GM19395 (cell line): Measurements from ENCODE around the gene GPX4.

Experiments used
- ATAC-seq: cut with Tn5 transposase; IDR thresholded peaks from one replicate; pipeline ENCODE4 v1.9.1; 2021; ENCODE audit warnings: mild to moderate bottlenecking, moderate library complexity; ENCODE audit not compliant: unreplicated experiment

Gene GPX4

DNA sequence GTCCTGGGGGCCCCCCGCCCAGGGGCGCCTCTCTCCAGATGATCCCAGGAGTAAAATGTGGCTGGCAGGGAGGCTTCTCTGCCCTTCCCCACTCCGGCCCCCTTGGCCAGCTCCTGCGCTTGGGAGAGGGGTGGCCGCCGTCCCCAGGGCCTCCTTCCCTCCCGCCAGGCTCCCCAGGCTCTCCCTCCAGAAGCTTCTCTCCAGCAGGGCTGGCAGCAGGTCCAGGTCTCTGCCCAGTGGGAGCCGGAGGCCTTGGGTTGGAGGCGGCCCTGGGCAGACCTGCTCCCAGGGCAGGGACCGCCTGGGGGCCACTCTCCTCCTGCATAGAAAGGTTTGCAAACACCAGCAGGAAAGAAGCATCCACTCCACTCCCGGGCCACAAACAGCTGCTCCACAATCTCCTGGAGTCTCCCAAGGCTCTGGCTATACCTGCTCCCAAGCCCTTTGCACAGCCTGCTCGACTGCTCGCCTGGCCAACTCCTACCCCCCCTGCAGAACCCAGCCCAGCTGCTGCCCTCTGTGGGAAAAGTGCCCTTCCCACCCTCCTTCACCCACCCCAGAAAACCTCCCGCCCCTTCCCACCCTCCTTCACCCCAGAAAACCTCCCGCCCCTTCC is 44.2 kb downstream of the GPX4 start:
- ATAC-seq: no peak

GRCh38 chr19:1149259-1150045 is 45.7 kb downstream of the GPX4 start:
- no peak for ATAC-seq

GRCh38 chr19:1150333-1151036 is 46.7 kb downstream of the GPX4 start:
- no peak for ATAC-seq

DNA sequence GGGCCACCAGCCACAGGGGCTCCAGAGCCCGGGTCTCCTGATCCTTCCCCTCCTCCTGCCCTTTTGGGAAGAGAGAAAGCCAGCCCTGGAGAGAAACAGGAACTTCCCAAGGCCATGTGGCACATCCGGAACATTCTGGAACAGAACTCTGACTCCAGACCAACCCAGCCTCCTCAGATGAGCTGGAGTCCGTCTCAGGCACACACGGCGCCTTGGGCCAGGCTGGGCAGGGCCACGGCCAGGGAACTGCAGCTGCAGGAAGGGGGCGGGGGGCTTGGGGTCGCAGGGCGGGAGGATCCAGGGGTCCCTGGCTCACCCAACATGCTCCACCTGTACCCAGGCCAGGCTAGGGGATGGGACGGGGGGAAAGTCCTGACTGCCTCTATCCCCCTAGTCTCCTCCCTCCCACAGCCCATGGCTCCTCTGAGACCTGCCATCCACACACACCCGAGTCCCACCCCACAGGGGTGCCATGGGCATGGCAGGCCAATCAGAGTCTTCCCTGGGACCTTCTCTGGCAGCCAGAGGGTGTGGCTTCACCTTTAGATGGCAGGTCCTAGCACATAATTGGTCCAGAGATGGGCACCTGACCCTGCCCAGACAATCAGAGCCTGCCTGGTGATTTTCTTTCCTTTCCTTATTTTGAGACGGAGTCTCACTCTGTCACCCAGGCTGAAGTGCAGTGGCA is 47.4 kb downstream of the GPX4 start:
- no peak for ATAC-seq

- no peak for ATAC-seq
Observed at GRCh38 chr19:1151917-1152587, 48.3 kb downstream of the GPX4 start.

DNA sequence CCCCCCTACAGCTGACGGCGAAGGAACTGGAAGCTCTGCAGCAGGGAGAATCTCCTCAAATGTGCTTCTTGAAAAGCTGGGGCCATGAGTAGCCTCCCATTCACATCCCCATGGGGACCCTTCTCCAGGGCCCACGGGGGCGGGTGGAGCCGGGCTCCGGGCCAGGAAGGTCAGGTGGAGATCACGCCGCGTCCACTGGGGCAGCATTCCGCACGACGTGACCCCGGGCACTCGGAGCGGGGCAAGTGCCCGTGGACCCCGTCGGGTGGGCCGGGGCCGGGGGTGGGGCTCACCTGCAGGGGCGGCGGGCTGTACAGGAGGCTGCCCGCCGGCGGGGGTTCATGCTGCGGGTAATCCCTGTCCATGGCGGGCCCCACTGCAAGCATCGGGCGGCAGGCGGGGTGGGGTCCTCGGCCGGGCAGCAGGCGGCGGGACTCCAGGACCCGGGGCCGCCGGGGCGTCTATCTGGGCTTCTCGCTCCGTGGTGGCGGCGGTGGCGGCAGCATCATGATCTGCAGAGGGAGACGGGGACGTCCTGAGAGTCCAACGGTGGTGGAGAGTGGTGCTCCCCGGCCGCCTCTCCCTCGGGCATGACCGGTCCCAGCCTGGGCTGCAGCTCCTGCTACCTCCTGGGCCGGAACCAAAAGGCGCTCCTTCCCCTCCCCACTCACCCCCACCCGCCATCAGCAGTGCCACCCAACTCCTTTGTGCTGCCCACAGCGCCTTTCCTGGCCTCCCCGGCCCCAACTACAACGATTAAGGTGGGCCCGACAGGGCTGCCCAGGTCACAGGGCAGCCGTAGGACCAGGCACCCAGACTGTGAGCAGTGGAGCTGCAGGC is 50.3 kb downstream of the GPX4 start:
- no peak for ATAC-seq

GRCh38 chr19:1154731-1155351 is 51.0 kb downstream of the GPX4 start:
- no peak for ATAC-seq

GRCh38 chr19:1155352-1156304 is 51.8 kb downstream of the GPX4 start:
- ATAC-seq: no peak
